K562 (cell line): ENCODE results near the gene NRP2. TPM values are rescaled to one million over a fixed set of nuclear protein-coding genes. Genes with fewer than 3 reads are reported as not detected.

Experiments used
- ATAC-seq: fragments of 200-7000 bp; cut with Tn5 transposase; 3 replicates; pipeline ENCODE4 v1.9.1; 2020; ENCODE audit warnings: moderate library complexity
- BruUV-seq: library from RNA; stranded (reverse); fragments of 400-500 nt; replicated peaks from 2 replicates; lab custom pipeline; 2021; lab: Mats Ljungman, UMichigan
- CTCF ChIA-PET: fragments of 300-600 bp; formaldehyde crosslinking; extraction: SDS; loops from one replicate; lab custom pipeline; 2021; ENCODE audit warnings: low intra/inter-chr PET ratio; lab: Yijun Ruan, JAX
- POLR2A ChIA-PET: fragments of 300-600, 350-650 bp; sonication (Branson Sonifier 250); formaldehyde crosslinking; extraction: SDS; loops from one replicate; lab custom pipeline; 2021; ENCODE audit warnings: antibody characterized with exemption, inconsistent platforms; lab: Yijun Ruan, JAX
- DNase-seq, 4 experiments: peaks; one replicate each; pipeline versions ENCODE4 v3.0.0 to v3.0.0-alpha.2; 2011 to 2018; ENCODE audit warnings: low spot score in 3 of 4, mixed read lengths in 3 of 4; ENCODE audit errors: extremely low read depth in 1 of 4
- FAIRE-seq: peaks from 2 replicates; lab custom pipeline; 2011; peaks lifted over from hg19 to GRCh38; lab: Jason Lieb, UNC
- H2AFZ ChIP-seq: 2 replicates; pipeline ENCODE4 v1.6.0; 2011; ENCODE audit warnings: low read depth, low read length, control low read depth, inconsistent platforms
- H3K27ac ChIP-seq: fragments of 200-600 bp; 3 replicates; pipeline ENCODE4 v1.8.0; 2011; ENCODE audit warnings: low read depth, mild to moderate bottlenecking, control low read depth, inconsistent platforms, low read length, moderate library complexity, mixed read lengths; ENCODE audit errors: extremely low read depth
- H3K27me3 ChIP-seq, 2 experiments: fragments of 300-600 bp in 1 of 2; 2 replicates in 1 of 2; 3 replicates in 1 of 2; pipeline versions ENCODE4 v1.6.0 to v1.8.0; 2011; ENCODE audit warnings: inconsistent platforms in 2 of 2, low read length in 2 of 2, mild to moderate bottlenecking in 1 of 2, mixed read lengths in 1 of 2, moderate library complexity in 1 of 2; ENCODE audit not compliant: control insufficient read depth in 2 of 2, insufficient read depth in 2 of 2
- H3K36me3 ChIP-seq: fragments of 300-600 bp; 3 replicates; pipeline ENCODE4 v1.8.0; 2011; ENCODE audit warnings: mild to moderate bottlenecking, low read length, inconsistent platforms; ENCODE audit not compliant: control insufficient read depth, insufficient read depth
- H3K4me1 ChIP-seq, 2 experiments: fragments of 200-600 bp in 1 of 2; replicated peaks in 1 of 2; 2 replicates in 1 of 2; 3 replicates in 1 of 2; pipeline versions ENCODE4 v1.5.1 to v1.8.0; 2011; ENCODE audit warnings: inconsistent platforms in 2 of 2, low read length in 2 of 2, mild to moderate bottlenecking in 1 of 2, mixed read lengths in 1 of 2, moderate library complexity in 1 of 2; ENCODE audit not compliant: control insufficient read depth in 2 of 2, insufficient read depth in 2 of 2
- H3K4me2 ChIP-seq: 2 replicates; pipeline ENCODE4 v1.6.1; 2011; ENCODE audit warnings: low read length, control low read depth, inconsistent platforms, mixed read lengths; ENCODE audit not compliant: insufficient read depth
- H3K4me3 ChIP-seq: fragments of 200-600 bp; sonication (generic), shearing (Covaris generic); 2 replicates; pipeline ENCODE4 v1.5.1; 2016; ENCODE audit warnings: control low read depth, inconsistent platforms
- H3K79me2 ChIP-seq: fragments of 200-600 bp; 3 replicates; pipeline ENCODE4 v1.8.0; 2011; ENCODE audit warnings: low read length, inconsistent platforms; ENCODE audit not compliant: control insufficient read depth, insufficient read depth
- H3K9ac ChIP-seq, 2 experiments: 2 replicates each; pipeline versions ENCODE4 v1.6.0 to v1.6.1; 2011; ENCODE audit warnings: low read depth in 2 of 2, low read length in 2 of 2, control low read depth in 1 of 2, inconsistent platforms in 1 of 2, mild to moderate bottlenecking in 1 of 2, mixed read lengths in 1 of 2; ENCODE audit not compliant: insufficient read depth in 1 of 2
- H3K9me1 ChIP-seq: one replicate; pipeline ENCODE4 v1.6.0; 2011; ENCODE audit warnings: inconsistent platforms, mild to moderate bottlenecking, low read length, moderate library complexity; ENCODE audit not compliant: control insufficient read depth, insufficient read depth
- H3K9me3 ChIP-seq: replicated peaks from 2 replicates; pipeline ENCODE4 v1.5.1; 2011; ENCODE audit warnings: low read depth, low read length, inconsistent platforms; ENCODE audit not compliant: control insufficient read depth, insufficient read depth
- H4K20me1 ChIP-seq: replicated peaks from 2 replicates; pipeline ENCODE4 v1.6.1; 2011; ENCODE audit warnings: low read length, inconsistent platforms, mixed read lengths; ENCODE audit not compliant: control insufficient read depth, insufficient read depth
- CREM ChIP-seq: IDR thresholded peaks from 2 replicates; pipeline ENCODE4 v1.6.1; 2014; ENCODE audit warnings: antibody characterized with exemption, low read depth
- DLX4 ChIP-seq: fragments of 250-450 bp; sonication (Bioruptor Pico); IDR thresholded peaks from 2 replicates; pipeline ENCODE4 v1.6.1; 2021; ENCODE audit warnings: mild to moderate bottlenecking
- HMG20A ChIP-seq: fragments of 450-650 bp; formaldehyde crosslinking; conservative IDR thresholded peaks from 2 replicates; pipeline ENCODE4 v1.4.0; 2020; ENCODE audit warnings: mild to moderate bottlenecking, mixed read lengths
- MTA3 ChIP-seq: fragments of 450-650 bp; formaldehyde crosslinking; IDR thresholded peaks from 2 replicates; pipeline ENCODE4 v1.6.1; 2017; ENCODE audit warnings: mild to moderate bottlenecking, borderline replicate concordance
- RBBP5 ChIP-seq: fragments of 200-600 bp; sonication (generic); IDR thresholded peaks from 2 replicates; pipeline ENCODE4 v1.6.1; 2012; ENCODE audit warnings: borderline replicate concordance, mild to moderate bottlenecking, low read length, control low read depth, inconsistent platforms; ENCODE audit not compliant: insufficient read depth, poor library complexity, severe bottlenecking
- SIN3B ChIP-seq: fragments of 450-650 bp; IDR thresholded peaks from 2 replicates; pipeline ENCODE4 v1.6.1; 2017; ENCODE audit warnings: low read depth, mild to moderate bottlenecking, moderate library complexity
- SMARCB1 ChIP-seq: IDR thresholded peaks from 2 replicates; pipeline ENCODE4 v1.6.1; 2011; ENCODE audit warnings: improper control_type of control experiment, low read depth; ENCODE audit not compliant: insufficient read length
- ZNF197 ChIP-seq: fragments of 200-800 bp; sonication (Bioruptor generic); IDR thresholded peaks from 2 replicates; pipeline ENCODE4 v1.6.1; 2016; ENCODE audit warnings: low read depth, missing genetic modification characterization, missing compliant biosample characterization
- ZNF431 ChIP-seq: sonication (generic); formaldehyde crosslinking; IDR thresholded peaks from 2 replicates; pipeline ENCODE4 v1.8.0; 2022; ENCODE audit warnings: mild to moderate bottlenecking, missing genetic modification reagents
- WGBS: fragments of 100-300 bp; shearing (Covaris generic); methylation state at CpG from one replicate; pipeline ENCODE4 v1.1.6; 2016; ENCODE audit warnings: low coverage, mixed read lengths; ENCODE audit not compliant: insufficient coverage; ENCODE audit errors: missing lambda C conversion rate; 5-methylcytosine and 5-hydroxymethylcytosine counted together
- in situ Hi-C: fragments of 300-500 bp; cut with MboI; formaldehyde crosslinking; loops from 4 replicates; pipeline ENCODE4 v1.15.0; 2018; ENCODE audit warnings: inconsistent platforms, mixed read lengths
- intact Hi-C: fragments of 100-400 bp; cut with micrococcal nuclease; formaldehyde crosslinking; loops from 2 replicates; pipeline ENCODE4 v1.14.2; 2022
- polyA plus RNA-seq, 8 experiments: library from polyadenylated mRNA; depleted of rRNA in 4 of 8; stranded (reverse) in 5 of 8; unstranded in 3 of 8; fragments of >200 nt; fragmentation: Nextera tagmentation in 2 of 8; fragmentation: Illumina TruSeq in 1 of 8; extraction: Ambion mirVana in 2 of 8; extraction: Trizol in 1 of 8; gene quantifications; 2 replicates each; pipeline versions ENCODE4 v1.2.1 to v1.2.3, GENCODE V29; 2011 to 2014; ENCODE audit warnings: inconsistent platforms in 1 of 8, missing spikeins in 1 of 8
- total RNA-seq, 7 experiments: library from RNA; depleted of rRNA in 6 of 7; stranded (reverse); fragments of >200 nt in 6 of 7; fragmentation: Illumina TruSeq in 2 of 7; extraction: Trizol in 2 of 7; gene quantifications; 2 replicates each; pipeline versions ENCODE4 v1.2.1 to v1.2.3, GENCODE V29; 2011 to 2021; ENCODE audit warnings: low replicate concordance in 1 of 7
- TF ChIP-seq, protein P1 (sequence below): sonication (generic); formaldehyde crosslinking; IDR thresholded peaks from 2 replicates; pipeline ENCODE4 v1.8.1; 2023; ENCODE audit warnings: missing genetic modification reagents, mild to moderate bottlenecking, borderline replicate concordance
- TF ChIP-seq, protein P2 (sequence below): sonication (generic); formaldehyde crosslinking; IDR thresholded peaks from 2 replicates; pipeline ENCODE4 v1.8.0; 2022; ENCODE audit warnings: mild to moderate bottlenecking, missing genetic modification reagents

NRP2 gene
- total and polyA plus RNA-seq, 9 of the 15 experiments (the other 6 are each of a cell fraction or from before 2014, with no cell fraction given) = 0.05 to 0.31 (median 0.15) TPM; not detected in 5

DNA sequence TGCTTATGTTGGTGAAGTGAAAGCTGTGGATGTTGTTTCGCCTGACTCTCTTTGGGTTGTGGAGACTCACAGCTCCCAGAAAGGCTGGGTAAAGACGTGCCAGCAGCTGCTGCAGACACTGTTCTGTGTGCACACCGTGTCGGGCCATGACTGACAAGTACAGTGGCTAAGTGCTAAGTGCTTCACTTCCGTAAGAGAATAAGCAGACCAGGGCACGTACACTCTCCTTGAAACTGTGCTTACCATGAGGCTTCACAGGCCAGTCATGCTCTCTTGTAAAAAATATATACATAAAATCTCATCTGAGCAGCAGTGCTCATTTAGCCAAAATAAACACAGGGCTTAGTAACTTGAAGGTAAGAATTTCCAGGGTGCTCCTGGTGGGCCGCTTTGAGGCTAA lies 86.0 kb downstream of the NRP2 start:
- Histone ChIP-seq H3K4me1 (peaks cover 0 to 4% of the 10 kb centered on the region in 2 experiments; a peak in 4 of 5 replicates), H3K9ac (no peak overlapping the region), H3K9me1 (no peaks in the 10 kb centered on the region), H3K4me3 (no peak overlapping the region), H2AFZ (no peak overlapping the region), H3K4me2 (no peak overlapping the region), H3K27ac (no peak overlapping the region), H3K36me3 (no peaks in the 10 kb centered on the region), H3K79me2 (no peaks in the 10 kb centered on the region), H4K20me1 (no peaks in the 10 kb centered on the region), H3K9me3 (no peaks in the 10 kb centered on the region), H3K27me3 (peaks cover 0 to 26% of the 10 kb centered on the region in 2 experiments; a peak in 3 of 5 replicates)
- BruUV-seq = no TSS peak
- intact Hi-C loops (no loop called here), in situ Hi-C loops (no loop called here)
- DNase-seq = no peak
- no peak for ATAC-seq
- WGBS = 2% methylated on average over 7 of the region's 7 CpGs
- ChIA-PET POLR2A (no interaction called here), CTCF (no interaction called here)
- no peak for TF ChIP-seq DLX4
- TF ChIP-seq MTA3 = no peak
- no peak for TF ChIP-seq SIN3B
- TF ChIP-seq ZNF197 (CRISPR knock-in tag) = no peak
- no peak for TF ChIP-seq ZNF431 (CRISPR knock-in tag)
- TF ChIP-seq, protein P1, sequence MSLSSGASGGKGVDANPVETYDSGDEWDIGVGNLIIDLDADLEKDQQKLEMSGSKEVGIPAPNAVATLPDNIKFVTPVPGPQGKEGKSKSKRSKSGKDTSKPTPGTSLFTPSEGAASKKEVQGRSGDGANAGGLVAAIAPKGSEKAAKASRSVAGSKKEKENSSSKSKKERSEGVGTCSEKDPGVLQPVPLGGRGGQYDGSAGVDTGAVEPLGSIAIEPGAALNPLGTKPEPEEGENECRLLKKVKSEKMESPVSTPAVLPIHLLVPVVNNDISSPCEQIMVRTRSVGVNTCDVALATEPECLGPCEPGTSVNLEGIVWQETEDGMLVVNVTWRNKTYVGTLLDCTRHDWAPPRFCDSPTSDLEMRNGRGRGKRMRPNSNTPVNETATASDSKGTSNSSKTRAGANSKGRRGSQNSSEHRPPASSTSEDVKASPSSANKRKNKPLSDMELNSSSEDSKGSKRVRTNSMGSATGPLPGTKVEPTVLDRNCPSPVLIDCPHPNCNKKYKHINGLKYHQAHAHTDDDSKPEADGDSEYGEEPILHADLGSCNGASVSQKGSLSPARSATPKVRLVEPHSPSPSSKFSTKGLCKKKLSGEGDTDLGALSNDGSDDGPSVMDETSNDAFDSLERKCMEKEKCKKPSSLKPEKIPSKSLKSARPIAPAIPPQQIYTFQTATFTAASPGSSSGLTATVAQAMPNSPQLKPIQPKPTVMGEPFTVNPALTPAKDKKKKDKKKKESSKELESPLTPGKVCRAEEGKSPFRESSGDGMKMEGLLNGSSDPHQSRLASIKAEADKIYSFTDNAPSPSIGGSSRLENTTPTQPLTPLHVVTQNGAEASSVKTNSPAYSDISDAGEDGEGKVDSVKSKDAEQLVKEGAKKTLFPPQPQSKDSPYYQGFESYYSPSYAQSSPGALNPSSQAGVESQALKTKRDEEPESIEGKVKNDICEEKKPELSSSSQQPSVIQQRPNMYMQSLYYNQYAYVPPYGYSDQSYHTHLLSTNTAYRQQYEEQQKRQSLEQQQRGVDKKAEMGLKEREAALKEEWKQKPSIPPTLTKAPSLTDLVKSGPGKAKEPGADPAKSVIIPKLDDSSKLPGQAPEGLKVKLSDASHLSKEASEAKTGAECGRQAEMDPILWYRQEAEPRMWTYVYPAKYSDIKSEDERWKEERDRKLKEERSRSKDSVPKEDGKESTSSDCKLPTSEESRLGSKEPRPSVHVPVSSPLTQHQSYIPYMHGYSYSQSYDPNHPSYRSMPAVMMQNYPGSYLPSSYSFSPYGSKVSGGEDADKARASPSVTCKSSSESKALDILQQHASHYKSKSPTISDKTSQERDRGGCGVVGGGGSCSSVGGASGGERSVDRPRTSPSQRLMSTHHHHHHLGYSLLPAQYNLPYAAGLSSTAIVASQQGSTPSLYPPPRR = no peak
- no peak for TF ChIP-seq HMG20A (CRISPR knock-in tag)
- no peak for TF ChIP-seq SMARCB1
- TF ChIP-seq CREM = no peak
- TF ChIP-seq, protein P2, sequence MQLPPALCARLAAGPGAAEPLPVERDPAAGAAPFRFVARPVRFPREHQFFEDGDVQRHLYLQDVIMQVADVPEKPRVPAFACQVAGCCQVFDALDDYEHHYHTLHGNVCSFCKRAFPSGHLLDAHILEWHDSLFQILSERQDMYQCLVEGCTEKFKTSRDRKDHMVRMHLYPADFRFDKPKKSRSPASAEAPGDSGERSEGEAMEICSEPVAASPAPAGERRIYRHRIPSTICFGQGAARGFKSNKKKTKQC = no peak
- no peak for TF ChIP-seq RBBP5
- FAIRE-seq = no peak
